Mesothelial cell of epicardium (in vitro differentiated cells): Measurements from ENCODE around the gene SHROOM2. TPM values are rescaled to one million over a fixed set of nuclear protein-coding genes. Genes with fewer than 3 reads are reported as not detected.

ENCODE experiments used
- DNase-seq, 2 experiments: peaks; one replicate each; pipeline ENCODE4 v3.0.0; 2021; ENCODE audit warnings: low spot score in 2 of 2; ENCODE audit not compliant: unreplicated experiment in 2 of 2
- H3K27ac Mint-ChIP-seq: 2 replicates; pipeline ENCODE4 v1.8.0; 2021; ENCODE audit warnings: mixed read lengths
- H3K27me3 Mint-ChIP-seq: 2 replicates; pipeline ENCODE4 v1.8.0; 2021; ENCODE audit warnings: low read depth, mixed read lengths
- H3K36me3 Mint-ChIP-seq: 2 replicates; pipeline ENCODE4 v1.8.0; 2021; ENCODE audit warnings: mixed read lengths
- H3K4me1 Mint-ChIP-seq: 2 replicates; pipeline ENCODE4 v1.8.0; 2021; ENCODE audit warnings: mixed read lengths
- H3K4me3 Mint-ChIP-seq: 2 replicates; pipeline ENCODE4 v1.8.0; 2021; ENCODE audit warnings: mild to moderate bottlenecking, moderate library complexity, mixed read lengths
- H3K9me3 Mint-ChIP-seq: 2 replicates; pipeline ENCODE4 v1.8.0; 2021; ENCODE audit warnings: mixed read lengths
- total RNA-seq: library from RNA; stranded (reverse); gene quantifications from 3 replicates; pipeline ENCODE4 v1.2.1, GENCODE V29; 2021
- TF ChIP-seq, protein P1 (sequence below): fragments of 200-600 bp; sonication (generic); IDR thresholded peaks from one replicate; pipeline ENCODE4 v1.5.0; 2021; ENCODE audit warnings: antibody characterized with exemption; ENCODE audit not compliant: unreplicated experiment

The SHROOM2 gene
- total RNA-seq, 1 donor from 2014 or later, result 13.5 TPM

DNA sequence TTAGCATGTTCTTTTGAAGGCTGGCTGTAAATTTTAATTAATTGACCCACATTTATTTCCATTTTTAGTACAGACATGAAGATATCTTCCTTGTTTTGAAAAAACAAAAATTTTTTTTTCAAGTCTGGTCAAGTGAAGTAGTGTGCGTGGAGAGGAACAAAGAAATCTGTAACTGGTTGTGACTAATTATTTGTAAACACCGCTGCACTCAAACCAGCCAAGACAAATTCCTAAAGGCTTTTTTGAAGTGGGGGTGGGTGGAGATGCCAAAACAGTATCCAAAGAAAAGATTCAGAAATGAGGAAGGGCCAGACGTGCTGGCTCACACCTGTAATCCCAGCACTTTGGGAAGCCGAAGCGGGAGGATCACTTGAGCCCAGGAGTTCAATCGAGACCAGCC, 88.3 kb downstream of the SHROOM2 start:
- H3K4me1 Mint-ChIP-seq, result peaks cover 15% of the 10 kb centered on the region
- no peak for DNase-seq
- no peak overlapping the region for H3K4me3 Mint-ChIP-seq
- TF ChIP-seq, protein P1, sequence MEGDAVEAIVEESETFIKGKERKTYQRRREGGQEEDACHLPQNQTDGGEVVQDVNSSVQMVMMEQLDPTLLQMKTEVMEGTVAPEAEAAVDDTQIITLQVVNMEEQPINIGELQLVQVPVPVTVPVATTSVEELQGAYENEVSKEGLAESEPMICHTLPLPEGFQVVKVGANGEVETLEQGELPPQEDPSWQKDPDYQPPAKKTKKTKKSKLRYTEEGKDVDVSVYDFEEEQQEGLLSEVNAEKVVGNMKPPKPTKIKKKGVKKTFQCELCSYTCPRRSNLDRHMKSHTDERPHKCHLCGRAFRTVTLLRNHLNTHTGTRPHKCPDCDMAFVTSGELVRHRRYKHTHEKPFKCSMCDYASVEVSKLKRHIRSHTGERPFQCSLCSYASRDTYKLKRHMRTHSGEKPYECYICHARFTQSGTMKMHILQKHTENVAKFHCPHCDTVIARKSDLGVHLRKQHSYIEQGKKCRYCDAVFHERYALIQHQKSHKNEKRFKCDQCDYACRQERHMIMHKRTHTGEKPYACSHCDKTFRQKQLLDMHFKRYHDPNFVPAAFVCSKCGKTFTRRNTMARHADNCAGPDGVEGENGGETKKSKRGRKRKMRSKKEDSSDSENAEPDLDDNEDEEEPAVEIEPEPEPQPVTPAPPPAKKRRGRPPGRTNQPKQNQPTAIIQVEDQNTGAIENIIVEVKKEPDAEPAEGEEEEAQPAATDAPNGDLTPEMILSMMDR, result no peak
- peaks cover 22% of the 10 kb centered on the region for H3K9me3 Mint-ChIP-seq
- H3K36me3 Mint-ChIP-seq, result peaks cover 11% of the 10 kb centered on the region
- H3K27me3 Mint-ChIP-seq, result no peaks in the 10 kb centered on the region
- H3K27ac Mint-ChIP-seq, result no peak overlapping the region

DNA sequence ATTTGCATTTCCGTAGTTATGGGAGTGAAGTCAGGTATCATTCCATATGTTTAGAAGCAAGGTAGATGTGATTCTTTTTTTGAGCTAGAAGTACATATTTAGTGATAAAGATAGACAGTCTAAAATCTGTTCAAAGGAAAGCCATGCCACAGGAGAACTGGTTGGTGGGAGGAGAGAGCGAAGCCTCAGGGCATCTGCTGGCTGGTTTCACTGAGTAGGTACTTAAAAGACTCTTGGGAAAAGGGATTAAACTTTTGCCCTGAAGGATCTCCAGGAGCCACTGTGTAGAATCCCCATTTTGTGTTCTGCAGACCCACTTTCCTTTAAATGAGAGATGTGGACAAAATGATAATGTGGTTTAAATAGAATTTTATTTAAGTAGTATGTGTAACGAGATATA, 89.6 kb downstream of the SHROOM2 start:
- no peak overlapping the region for H3K4me3 Mint-ChIP-seq

DNA sequence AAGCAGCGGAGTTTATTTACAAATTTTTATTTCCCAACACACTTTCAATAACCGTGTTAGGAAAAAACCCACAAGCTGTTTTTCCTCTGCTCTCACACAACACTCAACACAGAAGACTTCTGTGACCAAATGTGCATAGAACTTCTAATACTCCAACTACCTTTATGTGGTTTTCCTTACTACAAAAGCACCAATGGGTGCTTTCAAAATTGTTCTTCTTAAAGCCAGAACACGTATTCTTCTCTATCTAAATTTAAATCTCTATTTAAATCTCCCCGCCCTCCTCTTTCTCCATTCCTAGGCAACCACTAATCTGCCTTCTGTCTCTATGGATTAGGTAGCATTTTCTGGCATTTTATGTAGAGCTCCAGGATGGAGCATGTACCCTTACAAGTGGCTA, 90.0 kb downstream of the SHROOM2 start:
- H3K4me1 Mint-ChIP-seq, result peaks cover 15% of the 10 kb centered on the region
- no peak overlapping the region for H3K4me3 Mint-ChIP-seq

More for the DNA sequence above, 89.6 kb downstream of the SHROOM2 start:
- Mint-ChIP-seq H3K27me3 (no peaks in the 10 kb centered on the region), H3K4me1 (peaks cover 15% of the 10 kb centered on the region), H3K9me3 (peaks cover 22% of the 10 kb centered on the region), H3K36me3 (peaks cover 11% of the 10 kb centered on the region), H3K27ac (peak overlapping the region; percentile 74)
- TF ChIP-seq, protein P1, result no peak
- DNase-seq, result no peak

DNA sequence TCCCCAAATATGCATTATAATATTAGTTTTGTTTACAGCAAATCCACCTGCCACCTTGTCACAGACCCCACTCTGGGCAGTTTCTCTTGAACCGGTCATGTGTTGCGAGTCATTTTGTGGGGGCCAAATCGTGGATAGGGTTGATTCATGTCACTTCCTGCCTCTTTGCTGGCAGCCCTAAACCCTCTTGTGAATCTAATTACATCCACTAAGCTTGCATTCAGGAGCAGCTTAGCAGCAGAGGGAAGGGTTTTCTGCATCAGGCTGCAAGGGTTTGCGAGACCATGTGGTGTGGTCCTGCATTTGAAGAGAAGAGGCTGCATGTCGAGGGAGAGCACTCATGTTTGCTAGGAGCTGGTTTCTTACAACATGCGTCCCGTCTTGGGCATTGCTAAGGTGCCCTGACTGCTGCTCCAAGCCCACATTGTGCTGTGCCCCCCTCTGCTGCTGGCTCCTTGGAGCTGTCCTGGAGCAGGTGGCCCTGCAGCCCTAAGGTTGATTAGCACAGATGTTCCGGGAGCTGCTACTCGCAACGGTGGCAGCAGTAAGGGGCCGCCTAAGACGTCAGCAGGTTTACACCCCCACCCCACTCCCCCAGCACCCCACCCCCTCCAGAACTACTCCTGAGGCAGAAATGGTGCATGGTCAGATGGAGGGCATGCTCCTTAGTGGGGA, 92.1 kb downstream of the SHROOM2 start:
- TF ChIP-seq, protein P1, result no peak
- DNase-seq, result no peak
- H3K27me3 Mint-ChIP-seq, result no peaks in the 10 kb centered on the region
- H3K4me1 Mint-ChIP-seq, result peaks cover 25% of the 10 kb centered on the region
- no peak overlapping the region for H3K4me3 Mint-ChIP-seq
- H3K9me3 Mint-ChIP-seq, result peaks cover 15% of the 10 kb centered on the region
- H3K36me3 Mint-ChIP-seq, result peaks cover 11% of the 10 kb centered on the region
- H3K27ac Mint-ChIP-seq, result no peak overlapping the region

More for the DNA sequence above, 90.0 kb downstream of the SHROOM2 start:
- H3K27me3 Mint-ChIP-seq, result no peaks in the 10 kb centered on the region
- H3K9me3 Mint-ChIP-seq, result peaks cover 22% of the 10 kb centered on the region
- TF ChIP-seq, protein P1, result no peak
- H3K36me3 Mint-ChIP-seq, result peaks cover 11% of the 10 kb centered on the region
- DNase-seq, result no peak
- H3K27ac Mint-ChIP-seq, result no peak overlapping the region

DNA sequence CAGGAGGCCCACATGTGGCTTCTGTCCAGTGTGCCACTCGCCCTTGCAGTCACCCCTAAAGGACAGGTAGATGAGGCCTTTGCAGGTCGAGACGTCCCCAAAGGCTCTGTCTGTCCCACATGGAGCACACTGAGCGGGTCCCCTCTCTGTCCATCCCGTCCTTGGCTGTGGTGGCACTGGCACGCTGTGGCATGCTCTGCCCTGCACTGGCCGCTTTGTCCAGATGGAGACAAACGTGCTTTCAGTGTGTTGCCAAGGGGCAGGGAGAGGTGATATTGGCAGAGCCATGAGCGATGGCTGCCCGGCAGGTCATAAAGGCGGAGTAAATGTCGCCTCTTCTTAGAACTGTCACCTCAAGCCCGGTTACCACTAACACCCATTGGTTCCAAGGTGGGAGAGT, 94.0 kb downstream of the SHROOM2 start:
- H3K4me3 Mint-ChIP-seq, result no peak overlapping the region
- no peaks in the 10 kb centered on the region for H3K27me3 Mint-ChIP-seq
- DNase-seq, result no peak
- no peak overlapping the region for H3K27ac Mint-ChIP-seq
- H3K9me3 Mint-ChIP-seq, result peaks cover 9% of the 10 kb centered on the region
- H3K36me3 Mint-ChIP-seq, result peaks cover 7% of the 10 kb centered on the region
- peaks cover 30% of the 10 kb centered on the region for H3K4me1 Mint-ChIP-seq
- TF ChIP-seq, protein P1, result no peak
